Kidney glomerular epithelial cell (primary cell): ENCODE data around the gene CFAP73.
"Not testable (repeated sequence)": the region's sequence is repeated elsewhere in the genome, so short reads cannot be mapped to it uniquely, and the experiment has no call there.

ENCODE experiments used
- DNase-seq: peaks from one replicate; lab custom pipeline; 2025; lab: John Stamatoyannopoulos, UW

The CFAP73 gene

GRCh38 chr12:113191227-113191626, 41.7 kb downstream of the CFAP73 start:
- no peak for DNase-seq

- DNase-seq = peak; percentile 35
Observed at GRCh38 chr12:113194971-113195391, 45.5 kb downstream of the CFAP73 start.

- DNase-seq = no peak
Observed at GRCh38 chr12:113195598-113195997, 46.1 kb downstream of the CFAP73 start.

- DNase-seq = no peak
Observed at GRCh38 chr12:113196582-113196981, 47.1 kb downstream of the CFAP73 start.

- DNase-seq = peak; percentile 61
Observed at GRCh38 chr12:113196990-113197389, 47.5 kb downstream of the CFAP73 start.

- no peak for DNase-seq
Observed at GRCh38 chr12:113197518-113198077, 48.1 kb downstream of the CFAP73 start.

GRCh38 chr12:113198296-113198695, 48.8 kb downstream of the CFAP73 start:
- DNase-seq = peak; percentile 87

- DNase-seq = no peak
Observed at GRCh38 chr12:113200021-113200797, 50.7 kb downstream of the CFAP73 start.

GRCh38 chr12:113201187-113202177, 52.0 kb downstream of the CFAP73 start:
- DNase-seq = no peak

GRCh38 chr12:113202300-113203075, 53.0 kb downstream of the CFAP73 start:
- no peak for DNase-seq

- no peak for DNase-seq
Observed at GRCh38 chr12:113203852-113204760, 54.6 kb downstream of the CFAP73 start.

GRCh38 chr12:113204804-113205203, 55.3 kb downstream of the CFAP73 start:
- peak; percentile 82 for DNase-seq

GRCh38 chr12:113206802-113207201, 57.3 kb downstream of the CFAP73 start:
- DNase-seq = not testable (repeated sequence)

- no peak for DNase-seq
Observed at GRCh38 chr12:113207613-113208040, 58.1 kb downstream of the CFAP73 start.

- DNase-seq = no peak
Observed at GRCh38 chr12:113208041-113208934, 58.8 kb downstream of the CFAP73 start.
